Measurements from ENCODE around the gene CKS1B. TPM values are rescaled to one million over a fixed set of nuclear protein-coding genes. Genes with fewer than 3 reads are reported as not detected.

The CKS1B gene
- total RNA-seq, 2 donors from 2014 or later: 49.5 to 76.5 TPM

GRCh38 chr1:155008015-155008941, 33.8 kb downstream of the CKS1B start:
- Histone ChIP-seq H3K4me3 (peak overlapping the region; percentile 41), H3K27ac (peak overlapping the region; percentile 94), H3K27me3 (no peaks in the 10 kb centered on the region), H3K4me1 (peaks cover 57% of the 10 kb centered on the region), H3K9me3 (no peaks in the 10 kb centered on the region), H3K36me3 (no peaks in the 10 kb centered on the region), H3K9ac (ENCODE audit: low read depth in 2 of 2, low read length in 2 of 2) (peak overlapping the region; percentile 71 to 100)
- no peak for TF ChIP-seq CTCF (IDR thresholded peaks at IDR 0.05)
- intact Hi-C loops (cut with DNase I): no loop called here
- DNase-seq: peak; percentile 76

GRCh38 chr1:155009221-155009711, 34.8 kb downstream of the CKS1B start:
- no peak for DNase-seq
- intact Hi-C loops (cut with DNase I): no loop called here
- H3K9ac ChIP-seq (ENCODE audit: low read depth in 2 of 2, low read length in 2 of 2): peak overlapping the region; percentile 71 to 100
- peaks cover 62% of the 10 kb centered on the region for H3K4me1 ChIP-seq
- H3K27me3 ChIP-seq: no peaks in the 10 kb centered on the region
- H3K27ac ChIP-seq: peak overlapping the region; percentile 94
- no peak for TF ChIP-seq CTCF (IDR thresholded peaks at IDR 0.05)
- H3K36me3 ChIP-seq: peaks cover 2% of the 10 kb centered on the region
- peak overlapping the region; percentile 41 for H3K4me3 ChIP-seq
- no peaks in the 10 kb centered on the region for H3K9me3 ChIP-seq

GRCh38 chr1:155009742-155010141, 35.3 kb downstream of the CKS1B start:
- no peaks in the 10 kb centered on the region for H3K9me3 ChIP-seq
- peaks cover 62% of the 10 kb centered on the region for H3K4me1 ChIP-seq
- intact Hi-C loops (cut with DNase I): no loop called here
- DNase-seq: no peak
- H3K36me3 ChIP-seq: peaks cover 7% of the 10 kb centered on the region
- H3K27ac ChIP-seq: peak overlapping the region; percentile 94
- no peak for TF ChIP-seq CTCF (IDR thresholded peaks at IDR 0.05)
- H3K4me3 ChIP-seq: peak overlapping the region; percentile 41
- no peaks in the 10 kb centered on the region for H3K27me3 ChIP-seq
- H3K9ac ChIP-seq (ENCODE audit: low read depth in 2 of 2, low read length in 2 of 2): peak overlapping the region in 1 of 2 donors; percentile 100

- peak overlapping the region; percentile 41 for H3K4me3 ChIP-seq
- DNase-seq: peak; percentile 37
- intact Hi-C loops (cut with DNase I): no loop called here
- peak overlapping the region in 1 of 2 donors; percentile 100 for H3K9ac ChIP-seq (ENCODE audit: low read depth in 2 of 2, low read length in 2 of 2)
- H3K27me3 ChIP-seq: no peaks in the 10 kb centered on the region
- peaks cover 13% of the 10 kb centered on the region for H3K36me3 ChIP-seq
- H3K9me3 ChIP-seq: no peaks in the 10 kb centered on the region
- TF ChIP-seq CTCF (IDR thresholded peaks at IDR 0.05): no peak
- peaks cover 56% of the 10 kb centered on the region for H3K4me1 ChIP-seq
- H3K27ac ChIP-seq: peak overlapping the region; percentile 94
Measured at GRCh38 chr1:155010211-155010918, 35.9 kb downstream of the CKS1B start.

- intact Hi-C loops (cut with DNase I): no loop called here
- peaks cover 13% of the 10 kb centered on the region for H3K36me3 ChIP-seq
- peak overlapping the region; percentile 44 to 100 for H3K9ac ChIP-seq (ENCODE audit: low read depth in 2 of 2, low read length in 2 of 2)
- TF ChIP-seq CTCF (IDR thresholded peaks at IDR 0.05): no peak
- peak overlapping the region; percentile 94 for H3K27ac ChIP-seq
- H3K9me3 ChIP-seq: no peaks in the 10 kb centered on the region
- no peak for DNase-seq
- no peaks in the 10 kb centered on the region for H3K27me3 ChIP-seq
- H3K4me3 ChIP-seq: no peak overlapping the region
- H3K4me1 ChIP-seq: peaks cover 51% of the 10 kb centered on the region
Measured at GRCh38 chr1:155011004-155011416, 36.5 kb downstream of the CKS1B start.
